Skin epidermis (tissue), 12 donors: ENCODE results near the gene LRRC3.
"Not testable (repeated sequence)": the region's sequence is repeated elsewhere in the genome, so short reads cannot be mapped to it uniquely, and the experiment has no call there.

ENCODE experiments used
- H3K27ac ChIP-seq, 21 experiments: fragments of 200-600 bp; sonication (generic) in 11 of 21; one replicate each; pipeline ENCODE4 v1.5.0; 2020; ENCODE audit warnings: mild to moderate bottlenecking in 3 of 21, inconsistent platforms in 2 of 21, moderate library complexity in 2 of 21
- H3K4me3 ChIP-seq, 7 experiments: fragments of 200-600 bp; sonication (generic) in 2 of 7; one replicate each; pipeline ENCODE4 v1.5.0; 2020; ENCODE audit warnings: inconsistent platforms in 2 of 7, mild to moderate bottlenecking in 2 of 7, moderate library complexity in 1 of 7

The LRRC3 gene

DNA sequence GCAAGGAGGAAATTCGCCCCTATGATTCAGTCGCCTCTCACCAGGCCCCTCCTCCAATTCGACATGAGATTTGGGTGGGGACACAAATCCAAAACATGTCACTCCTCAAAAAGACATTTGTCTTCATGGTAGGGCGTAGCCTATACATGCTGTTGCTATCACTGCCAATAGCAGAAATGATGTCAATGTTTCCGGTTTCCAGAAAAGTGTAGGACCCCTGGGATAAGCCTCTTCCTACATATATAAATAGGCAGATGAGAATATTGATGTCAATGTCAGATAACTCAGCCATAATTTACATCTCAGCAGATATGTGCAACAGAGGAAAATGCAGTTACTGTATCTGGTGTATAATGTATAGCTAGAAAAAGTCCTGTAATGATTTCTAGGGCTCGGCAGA lies 16.7 kb downstream of the LRRC3 start:
- no peak overlapping the region for H3K27ac ChIP-seq
- no peak overlapping the region for H3K4me3 ChIP-seq

DNA sequence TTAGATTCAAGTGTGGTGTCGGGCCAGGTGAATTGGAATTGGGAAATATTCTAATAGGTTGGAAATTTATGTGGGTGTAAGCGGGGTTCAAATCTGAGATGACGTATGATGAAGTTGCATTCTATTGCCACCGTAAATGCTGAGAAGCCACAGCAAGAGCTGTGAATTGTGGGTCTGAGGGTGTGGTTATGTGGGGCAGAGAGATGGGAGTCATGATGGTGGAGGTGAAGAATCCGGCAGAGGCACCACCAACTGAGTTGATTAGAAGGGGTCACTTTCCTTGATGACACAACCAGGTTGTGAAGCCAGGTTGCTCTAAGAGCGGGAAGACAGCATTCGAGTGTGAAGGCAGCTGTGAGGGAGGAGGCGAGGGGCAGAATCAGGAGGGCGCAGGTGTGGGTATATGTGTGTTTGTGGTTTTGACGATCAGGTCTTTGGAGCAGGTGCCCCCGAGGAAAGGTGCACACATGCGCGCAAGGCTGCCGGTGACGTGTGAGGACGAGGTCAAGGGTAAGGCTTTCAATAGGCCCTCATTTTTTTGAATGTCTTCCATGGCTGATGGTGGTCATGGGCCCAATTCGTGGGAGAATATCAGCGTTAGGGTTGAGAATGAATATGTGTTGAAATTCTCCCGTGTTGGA lies 18.7 kb downstream of the LRRC3 start:
- no peak overlapping the region for H3K4me3 ChIP-seq

DNA sequence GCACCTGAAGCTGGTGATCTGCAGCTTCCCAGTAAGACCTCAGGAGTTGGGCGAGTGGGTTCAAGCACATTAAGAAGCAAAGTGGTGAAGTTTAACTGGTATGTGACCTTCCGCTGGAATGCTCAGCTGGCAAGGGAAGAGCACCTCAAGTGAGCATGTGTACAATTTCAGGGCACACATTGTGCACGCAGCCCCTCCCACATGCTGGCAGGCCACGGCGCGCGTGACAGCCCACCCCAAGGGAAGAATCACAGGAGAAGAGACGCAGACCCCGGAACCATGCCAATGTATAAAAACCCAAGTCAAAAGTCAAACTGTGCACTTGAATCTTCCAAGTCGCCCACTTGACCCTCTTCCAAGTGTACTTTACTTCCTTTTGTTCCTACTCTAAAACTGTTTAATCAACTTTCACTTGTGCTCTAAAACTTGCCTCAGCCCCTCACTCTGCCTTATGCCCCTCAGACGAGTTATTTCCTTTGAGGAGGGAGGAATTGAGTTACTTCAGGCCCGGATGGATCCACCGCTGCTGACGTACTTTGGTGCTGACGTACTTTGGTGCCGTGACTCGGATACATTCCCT lies 20.0 kb downstream of the LRRC3 start:
- Histone ChIP-seq H3K27ac (no peak overlapping the region), H3K4me3 (no peak overlapping the region)

More for the DNA sequence above, 18.7 kb downstream of the LRRC3 start:
- no peak overlapping the region for H3K27ac ChIP-seq

DNA sequence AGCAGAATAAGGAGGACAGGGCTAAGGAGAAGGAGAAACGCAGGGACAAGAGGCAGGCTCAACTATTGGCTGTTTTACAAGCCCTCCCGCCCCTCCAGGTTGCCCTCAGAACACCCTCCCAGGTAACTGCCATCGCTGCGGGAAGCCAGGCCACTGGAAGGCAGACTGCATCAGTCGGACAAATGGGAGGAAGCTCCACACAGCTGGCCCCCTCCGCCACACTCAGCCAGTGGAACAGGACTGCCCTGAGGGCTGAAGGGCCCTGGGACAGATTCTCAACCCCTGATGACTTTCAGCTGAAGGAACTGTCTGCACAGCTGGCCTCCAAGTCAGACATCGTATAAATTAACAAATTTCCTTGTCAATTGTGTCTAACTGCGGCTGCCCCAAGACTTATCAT lies 21.8 kb downstream of the LRRC3 start:
- Histone ChIP-seq H3K4me3 (no peak overlapping the region), H3K27ac (no peak overlapping the region)

DNA sequence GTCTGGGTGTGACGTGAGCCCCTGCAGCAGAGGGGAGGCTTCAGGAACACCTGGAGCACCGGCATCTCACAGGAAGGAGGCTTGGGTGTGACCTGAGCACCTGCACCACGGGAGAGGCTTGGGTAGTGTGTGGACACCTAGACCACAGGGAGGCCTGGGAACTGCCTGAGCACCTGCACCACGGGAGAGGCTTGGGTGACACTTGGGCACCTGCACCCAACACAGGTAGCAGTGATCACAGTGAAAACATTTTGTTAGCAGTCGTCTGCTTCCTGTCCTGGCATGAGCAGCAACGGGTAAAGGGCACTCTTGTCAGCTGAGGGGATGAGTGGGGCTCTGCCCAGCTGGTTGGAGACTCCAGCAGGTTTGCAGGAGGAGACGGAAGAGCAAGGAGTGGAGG lies 22.4 kb downstream of the LRRC3 start:
- no peak overlapping the region for H3K4me3 ChIP-seq
- no peak overlapping the region for H3K27ac ChIP-seq

DNA sequence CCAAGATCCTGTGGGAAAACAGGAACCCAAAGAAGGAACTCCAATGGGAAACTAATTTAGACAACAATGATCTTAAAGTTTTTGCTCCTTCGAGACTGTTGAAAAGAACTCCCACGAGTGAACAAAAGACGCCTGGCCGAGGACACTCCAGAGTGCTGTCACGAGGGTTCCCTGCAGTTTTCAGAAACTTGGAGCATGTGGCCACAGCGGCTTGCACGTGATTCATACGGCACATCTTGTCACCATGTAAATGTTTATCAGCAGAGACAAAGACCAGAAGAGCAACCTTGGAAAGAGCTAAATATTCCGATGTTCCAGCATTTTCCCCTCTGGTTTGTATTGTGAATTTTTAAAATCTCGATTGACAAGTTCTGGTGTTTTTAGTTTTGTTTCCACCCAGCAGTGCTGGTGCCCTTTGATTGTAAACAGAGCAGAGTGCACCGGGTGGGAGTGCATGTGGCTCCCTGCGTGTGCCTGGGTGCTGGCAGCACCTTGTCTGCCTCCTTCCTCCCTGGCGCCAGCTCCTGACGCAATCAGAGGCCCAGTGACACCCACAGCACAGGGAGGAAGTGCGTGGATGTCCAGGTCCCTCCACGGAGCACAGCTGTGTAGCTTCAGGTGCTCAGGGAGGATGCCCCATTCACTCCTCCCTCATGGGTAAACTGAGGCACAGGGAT lies 23.0 kb downstream of the LRRC3 start:
- no peak overlapping the region for H3K4me3 ChIP-seq
- H3K27ac ChIP-seq = no peak overlapping the region

DNA sequence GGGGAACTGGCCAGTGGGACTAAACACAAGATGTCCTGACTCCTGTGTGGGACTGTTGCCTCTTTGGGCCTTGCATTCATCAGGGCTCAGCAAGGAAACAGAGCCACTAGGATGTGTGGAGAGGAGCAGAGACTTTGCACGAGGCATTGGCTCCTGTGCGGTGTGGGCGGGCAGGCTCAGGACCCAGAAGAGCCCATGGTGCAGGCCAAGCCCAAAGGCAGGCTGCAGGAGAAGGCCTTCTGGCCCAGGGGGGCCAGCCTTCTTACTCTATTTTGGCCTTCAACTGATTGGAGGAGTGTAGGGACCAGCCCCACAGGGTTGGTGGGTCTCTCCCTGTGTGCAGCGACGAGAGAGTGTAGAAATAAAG lies 23.5 kb downstream of the LRRC3 start:
- no peak overlapping the region for H3K4me3 ChIP-seq
- H3K27ac ChIP-seq = no peak overlapping the region

DNA sequence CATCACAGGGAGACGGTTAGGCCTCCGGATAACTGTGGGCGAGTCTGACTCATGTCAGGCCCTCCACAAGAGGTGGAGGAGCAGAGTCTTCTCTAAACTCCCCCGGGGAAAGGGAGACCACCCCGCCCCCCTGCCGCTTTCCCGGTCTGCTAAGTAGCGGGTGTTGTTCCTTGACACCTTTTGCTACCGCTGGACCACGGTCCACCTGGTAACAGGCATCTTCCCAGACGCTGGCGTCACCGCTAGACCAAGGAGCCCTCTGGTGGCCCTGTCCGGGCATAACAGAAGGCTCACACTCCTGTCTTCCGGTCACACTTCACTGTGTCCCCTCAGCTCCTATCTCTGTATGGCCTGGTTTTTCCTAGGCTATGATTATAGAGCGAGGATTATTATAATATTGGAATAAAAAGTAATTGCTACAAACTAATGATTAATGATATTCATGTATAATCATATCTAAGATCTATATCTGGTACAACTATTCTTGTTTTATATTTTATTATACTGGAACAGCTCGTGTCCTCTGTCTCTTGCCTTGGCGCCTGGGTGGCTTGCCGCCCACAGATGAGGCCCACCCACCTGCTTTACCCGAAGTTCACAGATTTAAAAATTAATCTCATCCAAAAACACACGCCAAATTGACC lies 24.4 kb downstream of the LRRC3 start:
- not testable (repeated sequence) for H3K27ac ChIP-seq, H3K4me3 ChIP-seq

DNA sequence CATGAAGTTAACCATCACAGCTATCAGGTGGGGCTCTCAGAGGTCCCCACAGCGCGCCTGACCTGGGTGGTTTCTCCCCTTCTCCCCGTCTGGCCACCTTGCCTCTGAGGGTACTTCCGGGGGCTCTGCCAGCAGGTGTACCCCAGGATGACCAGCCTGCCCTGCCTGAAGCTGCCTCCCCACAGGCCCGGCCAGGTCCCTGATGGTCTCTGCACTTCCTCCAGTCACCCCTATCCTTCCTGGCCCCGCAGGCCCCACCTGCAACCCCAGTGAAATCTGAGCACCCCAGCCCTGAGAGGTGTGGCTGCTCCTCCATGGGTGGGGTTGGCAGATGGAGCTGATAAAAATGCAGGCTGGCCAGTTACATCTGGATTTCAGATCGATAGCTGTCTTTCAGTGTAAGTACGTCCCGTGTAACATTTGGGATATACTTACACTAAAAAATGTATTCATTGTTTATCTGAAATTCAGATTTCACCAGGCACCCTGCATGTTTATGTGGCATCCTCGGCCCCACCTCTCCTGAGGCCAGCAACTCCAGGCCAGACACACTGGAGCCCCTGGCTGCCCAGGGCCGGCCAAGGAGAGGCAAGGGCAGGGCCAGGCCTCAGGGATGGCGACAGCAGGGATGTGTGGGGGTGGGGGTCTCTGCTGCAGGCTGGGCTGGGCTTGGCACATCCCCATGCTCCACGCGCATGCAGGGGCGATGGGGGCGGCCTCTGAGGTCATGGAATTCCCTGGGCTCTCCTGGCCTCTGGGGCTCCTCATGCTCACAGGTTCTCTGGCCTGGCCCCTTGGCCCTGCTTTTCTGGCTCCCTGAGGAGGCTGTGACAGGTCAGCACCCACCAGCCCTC lies 25.1 kb downstream of the LRRC3 start:
- Histone ChIP-seq H3K27ac (no peak overlapping the region), H3K4me3 (no peak overlapping the region)

DNA sequence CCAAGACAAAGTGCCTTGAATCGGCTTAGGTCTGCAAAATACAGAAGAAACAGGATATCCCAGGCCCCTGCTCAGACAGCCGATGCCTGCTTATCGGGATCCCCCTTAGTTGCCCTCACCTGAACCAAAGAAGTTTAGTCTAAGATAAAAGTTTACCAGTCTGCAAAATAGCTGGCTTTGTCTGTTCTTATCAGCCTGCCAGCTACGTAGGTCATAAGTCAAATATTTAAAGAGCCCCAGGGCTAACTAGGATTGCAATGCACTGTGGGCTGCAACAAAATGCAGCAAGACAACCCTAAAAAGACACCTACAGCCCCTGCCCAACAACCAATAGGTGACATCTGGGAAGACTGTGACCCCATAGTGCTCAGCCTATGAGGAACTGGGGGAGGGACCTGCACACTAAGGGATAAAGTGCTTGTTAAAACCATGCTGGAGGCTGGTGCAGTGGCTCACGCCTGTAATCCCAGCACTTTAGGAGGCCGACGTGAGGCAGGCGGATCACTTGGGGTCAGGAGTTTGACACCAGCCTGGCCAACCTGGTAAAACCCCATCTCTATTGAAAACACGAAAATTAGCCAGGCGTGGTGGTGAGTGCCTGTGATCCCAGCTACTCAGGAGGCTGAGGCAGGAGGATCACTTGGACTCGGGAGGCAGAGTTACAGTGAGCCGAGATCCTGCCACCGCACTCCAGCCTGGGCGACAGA lies 27.4 kb downstream of the LRRC3 start:
- no peak overlapping the region for H3K27ac ChIP-seq
- no peak overlapping the region for H3K4me3 ChIP-seq

DNA sequence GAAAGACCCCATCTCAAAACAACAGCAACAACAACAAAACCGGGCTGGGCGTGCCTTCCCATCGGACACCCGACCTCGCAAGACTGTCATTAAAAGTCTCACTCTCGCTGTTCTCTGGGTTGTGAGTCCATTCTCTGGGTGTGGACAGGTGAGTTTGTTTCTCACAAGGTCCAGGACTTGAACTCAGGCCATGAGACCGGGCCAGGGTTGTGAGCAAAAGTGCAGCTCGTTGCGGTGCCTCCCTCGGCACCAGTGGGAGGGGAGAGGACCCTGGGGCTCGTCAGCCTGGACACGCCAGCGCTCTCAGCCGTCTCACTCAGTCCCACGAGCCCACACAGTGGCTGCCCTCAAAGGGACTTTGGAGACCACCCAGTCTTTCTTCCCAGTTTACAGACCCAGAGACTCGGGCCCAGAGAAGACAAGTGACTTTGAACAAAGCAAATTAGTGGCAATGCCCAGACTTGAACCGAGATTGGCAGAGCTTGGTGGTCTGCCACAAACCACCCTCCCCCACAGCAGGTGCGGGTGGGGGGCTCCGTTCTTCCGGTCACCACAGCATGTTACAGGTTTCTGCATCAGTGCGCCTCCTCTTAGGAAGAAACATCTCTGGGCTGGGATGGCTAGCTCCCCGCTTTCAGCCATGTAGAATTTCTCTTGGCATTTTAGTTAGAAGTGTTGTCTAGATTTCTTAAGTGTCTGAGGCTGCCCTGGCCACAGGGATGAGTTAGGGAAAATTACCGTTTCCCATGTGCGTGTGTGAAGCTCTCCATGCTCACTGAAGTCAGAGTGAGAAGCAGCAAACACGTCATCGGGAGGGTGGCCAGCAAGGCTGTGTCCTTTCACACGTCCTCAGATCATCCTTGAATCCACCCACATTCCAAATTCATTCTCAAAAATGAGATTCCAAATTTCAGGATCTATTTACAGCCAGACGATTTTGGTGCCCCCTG lies 28.3 kb downstream of the LRRC3 start:
- H3K4me3 ChIP-seq = no peak overlapping the region
- no peak overlapping the region for H3K27ac ChIP-seq

DNA sequence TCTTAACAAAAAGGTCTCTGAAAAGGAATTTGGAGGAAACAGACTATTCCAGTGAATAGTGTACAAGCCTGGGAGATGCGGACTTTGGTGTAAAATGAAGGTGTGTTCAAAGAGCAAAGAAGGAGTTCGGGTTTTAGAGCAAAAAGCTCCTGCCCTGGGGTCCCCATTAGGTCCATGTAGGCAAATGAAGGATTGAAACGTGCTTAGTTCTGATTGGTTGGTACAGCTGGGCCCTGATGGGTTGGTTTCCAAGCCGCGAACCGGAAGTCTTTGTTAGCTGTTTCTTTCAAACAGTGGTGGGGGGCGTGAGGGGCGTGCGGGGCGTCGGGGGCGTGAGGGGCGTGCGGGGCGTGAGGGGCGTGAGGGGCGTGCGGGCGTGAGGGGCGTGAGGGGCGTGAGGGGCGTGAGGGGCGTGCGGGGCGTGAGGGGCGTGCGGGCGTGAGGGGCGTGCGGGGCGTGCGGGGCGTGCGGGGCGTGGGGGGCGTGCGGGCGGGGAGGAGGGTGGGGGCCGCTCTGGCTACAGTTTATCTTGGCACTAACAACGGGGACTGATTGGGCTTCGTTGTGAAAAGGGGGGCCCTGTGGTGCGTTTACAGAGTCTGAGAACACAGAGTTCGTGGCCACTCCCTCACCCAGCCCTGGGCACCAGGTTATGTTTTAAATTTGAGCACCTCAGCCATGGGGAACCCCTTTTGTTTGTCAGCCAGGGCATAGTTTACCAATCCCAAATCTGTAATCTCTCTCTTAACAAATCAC lies 29.4 kb downstream of the LRRC3 start:
- H3K4me3 ChIP-seq = no peak overlapping the region
- no peak overlapping the region for H3K27ac ChIP-seq

DNA sequence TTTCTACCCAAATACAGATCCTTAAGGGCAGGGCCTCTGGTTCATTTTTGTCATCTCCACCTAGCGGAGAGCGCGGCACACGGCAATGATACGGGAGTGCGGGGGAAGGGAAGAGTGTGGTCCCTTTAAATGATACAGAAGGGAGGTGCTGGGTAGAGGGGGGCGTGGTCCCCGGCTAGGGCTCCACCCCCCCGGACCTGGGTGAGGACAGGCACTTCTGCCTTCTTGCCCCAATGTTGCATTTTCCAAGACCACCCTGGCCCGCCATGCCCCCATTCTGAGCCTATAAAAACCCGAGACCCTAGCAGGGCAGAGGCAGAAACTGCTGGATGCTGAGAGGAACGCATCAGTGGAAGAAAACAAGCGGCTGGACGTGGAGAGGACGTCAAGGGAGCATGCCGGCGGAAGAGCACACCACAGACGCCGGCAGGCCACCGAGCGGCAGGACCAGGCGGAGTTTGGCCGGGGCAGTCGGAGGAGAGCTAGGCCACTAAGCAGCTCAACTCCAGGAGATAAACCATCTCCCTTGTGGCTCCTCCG lies 30.0 kb downstream of the LRRC3 start:
- Histone ChIP-seq H3K27ac (no peak overlapping the region), H3K4me3 (no peak overlapping the region)

DNA sequence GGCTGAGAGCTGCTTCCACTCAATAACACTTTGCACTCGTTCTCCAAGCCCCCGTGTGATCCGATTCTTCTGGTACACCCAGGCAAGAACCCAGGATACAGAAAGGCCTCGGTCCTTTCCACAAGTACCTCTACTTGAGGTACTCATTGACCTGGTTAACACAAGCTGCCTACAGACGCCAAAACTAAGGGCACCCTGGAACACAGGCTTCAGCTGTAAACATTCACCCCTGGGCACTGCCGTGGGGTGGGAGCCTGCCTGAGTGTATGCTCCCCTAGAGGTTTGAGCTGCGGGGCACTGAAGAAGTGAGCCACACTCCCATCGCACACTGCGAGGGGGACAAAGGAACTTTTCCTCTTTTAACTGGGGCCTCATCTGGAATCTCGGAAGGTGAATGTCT lies 30.5 kb downstream of the LRRC3 start:
- no peak overlapping the region for H3K27ac ChIP-seq
- no peak overlapping the region for H3K4me3 ChIP-seq

DNA sequence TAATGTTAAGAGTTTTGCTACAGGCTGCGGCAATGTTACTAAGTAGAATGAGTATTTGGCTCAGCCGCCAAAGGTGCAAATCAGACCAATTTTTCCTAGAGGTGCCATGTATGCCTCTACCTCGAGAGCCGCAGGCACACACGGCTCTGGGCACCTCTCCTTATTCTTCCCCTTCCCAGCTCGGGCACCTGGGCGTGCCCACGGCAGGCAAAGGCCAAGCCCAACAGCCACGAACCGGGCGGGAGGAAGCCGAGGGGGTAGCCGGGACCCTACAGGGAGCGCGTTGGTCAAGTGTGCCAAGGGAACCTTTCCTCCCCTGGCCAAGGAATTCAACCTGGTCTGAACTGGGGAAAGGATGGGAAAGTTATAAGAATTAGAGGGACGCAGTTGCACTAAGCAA lies 31.0 kb downstream of the LRRC3 start:
- Histone ChIP-seq H3K4me3 (no peak overlapping the region), H3K27ac (no peak overlapping the region)

DNA sequence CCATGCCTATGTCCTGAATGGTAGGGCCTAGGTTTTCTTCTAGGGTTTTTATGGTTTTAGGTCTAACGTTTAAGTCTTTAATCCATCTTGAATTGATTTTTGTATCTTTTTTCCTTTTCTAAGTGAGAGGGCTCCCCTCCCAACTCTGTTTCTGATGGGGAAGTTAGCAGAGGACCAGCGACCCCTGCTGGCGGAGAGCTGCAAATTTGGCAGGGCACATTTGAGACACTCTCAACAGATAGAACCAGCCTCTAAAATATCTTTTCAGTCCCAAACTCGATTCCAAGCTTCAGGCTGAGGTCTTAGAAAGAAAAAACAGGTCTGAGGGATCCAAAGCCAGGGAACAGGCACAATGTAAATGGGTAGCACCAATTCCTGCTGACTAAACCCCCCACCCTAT lies 32.5 kb downstream of the LRRC3 start:
- Histone ChIP-seq H3K27ac (no peak overlapping the region), H3K4me3 (no peak overlapping the region)

DNA sequence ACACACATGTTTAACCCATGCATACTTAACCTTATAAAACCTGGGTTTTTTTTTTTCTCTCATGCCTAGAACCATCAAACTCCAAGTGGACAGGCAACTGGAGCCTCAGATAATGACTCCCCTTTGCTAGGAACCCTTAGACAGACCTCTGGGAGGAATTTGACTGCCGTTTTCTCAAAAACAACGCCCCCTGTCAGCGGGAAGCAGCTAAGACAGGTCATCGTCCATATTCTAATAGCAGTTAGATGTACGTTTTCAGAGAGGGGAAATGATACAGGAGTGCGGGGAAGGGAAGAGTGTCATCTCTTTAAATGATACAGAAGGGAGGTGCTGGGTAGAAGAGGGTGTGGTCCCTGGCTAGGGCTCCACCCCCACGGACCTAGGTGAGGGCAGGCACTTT lies 34.7 kb downstream of the LRRC3 start:
- Histone ChIP-seq H3K4me3 (no peak overlapping the region), H3K27ac (no peak overlapping the region)

DNA sequence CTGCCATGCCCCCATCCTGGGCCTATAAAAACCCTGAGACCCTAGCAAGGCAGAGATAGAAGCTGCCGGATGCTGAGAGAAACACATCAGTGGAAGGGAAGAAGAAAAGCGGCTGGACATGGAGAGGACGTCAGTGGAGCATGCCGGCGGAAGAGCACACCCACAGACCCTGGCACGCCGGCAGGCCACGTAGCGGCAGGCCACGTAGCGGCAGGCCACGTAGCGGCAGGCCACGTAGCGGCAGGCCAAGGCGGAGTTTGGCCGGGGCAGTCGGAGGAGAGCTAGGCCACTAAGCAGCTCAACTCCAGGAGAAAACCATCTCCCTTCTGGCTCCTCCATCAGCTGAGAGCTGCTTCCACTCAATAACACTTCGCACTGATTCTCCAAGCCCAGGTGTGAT lies 35.1 kb downstream of the LRRC3 start:
- Histone ChIP-seq H3K4me3 (no peak overlapping the region), H3K27ac (no peak overlapping the region)
